ENCODE results near the gene ZNF358. TPM values are rescaled to one million over a fixed set of nuclear protein-coding genes. Genes with fewer than 3 reads are reported as not detected.

Gene ZNF358
- total and polyA plus RNA-seq, 2 of the 13 experiments (the other 11 are each of a cell fraction or from before 2014, with no cell fraction given), result 9.1 to 37.0 TPM

GRCh38 chr19:7522072-7522922, 6.4 kb downstream of the ZNF358 start, which contains the start of gene MCOLN1 (continued):
- TF ChIP-seq SP140L (CRISPR knock-in tag; IDR thresholded peaks at IDR 0.05; ENCODE audit: borderline replicate concordance) (no peak), IKZF4 (CRISPR knock-in tag; IDR thresholded peaks at IDR 0.05; ENCODE audit: borderline replicate concordance, low read depth, not compliant biosample characterization) (peak; percentile 33), ZNF563 (CRISPR knock-in tag; IDR thresholded peaks at IDR 0.05) (no peak), GABPB1 (CRISPR knock-in tag; IDR thresholded peaks at IDR 0.05) (peak; percentile 90), ZNF225 (CRISPR knock-in tag; IDR thresholded peaks at IDR 0.05) (no peak; the same call in 1 of the 2 replicates), TCF7L2 (IDR thresholded peaks at IDR 0.05; ENCODE audit: low read depth, low read length) (no peak), ZNF713 (CRISPR knock-in tag; IDR thresholded peaks at IDR 0.05) (0 out of 2 replicates have a peak, but pooled peaks have one; percentile 83), TRAFD1 (CRISPR knock-in tag; IDR thresholded peaks at IDR 0.05; ENCODE audit: borderline replicate concordance) (no peak), PAXIP1 (CRISPR knock-in tag; conservative IDR thresholded peaks at IDR 0.05) (peak; percentile 59), WIZ (CRISPR knock-in tag; IDR thresholded peaks at IDR 0.05) (no peak), BRF2 (CRISPR knock-in tag; IDR thresholded peaks at IDR 0.05) (no peak), NR2C2 (CRISPR knock-in tag; IDR thresholded peaks at IDR 0.05; ENCODE audit: borderline replicate concordance) (peak; percentile 87), JUNB (CRISPR knock-in tag; IDR thresholded peaks at IDR 0.05; ENCODE audit: borderline replicate concordance) (no peak), ZNF792 (CRISPR knock-in tag; IDR thresholded peaks at IDR 0.05) (peak; percentile 94), ZNF142 (CRISPR knock-in tag; IDR thresholded peaks at IDR 0.05) (no peak), ZNF678 (CRISPR knock-in tag; IDR thresholded peaks at IDR 0.05) (no peak; the same call in 1 of the 2 replicates)

Data from HepG2 (cell line).